ENCODE measurements around the gene AP3S2. TPM values are rescaled to one million over a fixed set of nuclear protein-coding genes. Genes with fewer than 3 reads are reported as not detected.

AP3S2 gene
- total RNA-seq, 1 experiment from 2014 or later = 23.3 TPM

GRCh38 chr15:89807689-89808088, 86.1 kb downstream of the AP3S2 start:
- intact Hi-C loops (cut with micrococcal nuclease) = no loop called here
- peaks cover 4 to 20% of the 10 kb centered on the region in 2 experiments; a peak in 2 of 4 replicates for H3K4me1 ChIP-seq (ENCODE audit: control insufficient read depth in 1 of 2, insufficient read depth in 2 of 2, low read length in 2 of 2)
- H3K79me2 ChIP-seq (ENCODE audit: insufficient read depth, low read length) = no peaks in the 10 kb centered on the region
- no peak overlapping the region for H3K9ac ChIP-seq (ENCODE audit: low read length)
- ChIA-PET RAD21 (ENCODE audit: low non-redundant PET in 1 of 2, low total read pairs in 2 of 2, uncharacterized antibody in 2 of 2, unreplicated experiment in 2 of 2) (no interaction called here), POLR2A (no interaction called here), CTCF (no interaction called here)
- no peaks in the 10 kb centered on the region for H3K9me2 ChIP-seq (ENCODE audit: insufficient read depth)
- H4K20me1 ChIP-seq (ENCODE audit: insufficient read depth) = no peaks in the 10 kb centered on the region
- TF ChIP-seq CEBPB (IDR thresholded peaks at IDR 0.05; ENCODE audit: low read depth) (no peak), ZBTB33 (IDR thresholded peaks at IDR 0.05; ENCODE audit: extremely low read depth, insufficient replicate concordance, low read length) (no peak), YY1 (IDR thresholded peaks at IDR 0.05; ENCODE audit: extremely low read depth, insufficient replicate concordance, low read depth, low read length) (no peak), SRF (IDR thresholded peaks at IDR 0.05; ENCODE audit: low read depth) (no peak), ZNF274 (IDR thresholded peaks at IDR 0.05; ENCODE audit: low read depth, low read length) (no peak), TCF7L2 (IDR thresholded peaks at IDR 0.05; ENCODE audit: borderline replicate concordance, extremely low read depth, insufficient read depth, insufficient read length) (no peak), EGR1 (IDR thresholded peaks at IDR 0.05; ENCODE audit: low read depth) (no peak), CBX3 (IDR thresholded peaks at IDR 0.05; ENCODE audit: low read depth) (no peak), EZH2 (IDR thresholded peaks at IDR 0.05) (no peak), POLR2A (IDR thresholded peaks at IDR 0.05; ENCODE audit: borderline replicate concordance, extremely low read depth, insufficient read depth, insufficient read length) (no peak), SP1 (IDR thresholded peaks at IDR 0.05; ENCODE audit: low read depth) (no peak), POLR2AphosphoS5 (IDR thresholded peaks at IDR 0.05; ENCODE audit: low read depth, low read length) (no peak)
- TF ChIP-seq, protein P1, sequence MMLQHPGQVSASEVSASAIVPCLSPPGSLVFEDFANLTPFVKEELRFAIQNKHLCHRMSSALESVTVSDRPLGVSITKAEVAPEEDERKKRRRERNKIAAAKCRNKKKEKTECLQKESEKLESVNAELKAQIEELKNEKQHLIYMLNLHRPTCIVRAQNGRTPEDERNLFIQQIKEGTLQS (IDR thresholded peaks at IDR 0.05) = no peak
- no peak overlapping the region for H2AFZ ChIP-seq (ENCODE audit: low read depth, low read length, poor library complexity, severe bottlenecking)
- no peaks in the 10 kb centered on the region for H3K27me3 ChIP-seq (ENCODE audit: insufficient read depth, low read length)
- H3K9me3 ChIP-seq (ENCODE audit: control insufficient read depth in 1 of 2, insufficient read depth in 1 of 2, low read depth in 1 of 2, low read length in 2 of 2) = no peaks in the 10 kb centered on the region
- DNase-seq (ENCODE audit: low read depth, low spot score) = no peak
- no peak overlapping the region for H3K4me2 ChIP-seq (ENCODE audit: low read length)
- no peak overlapping the region for H3K4me3 ChIP-seq (replicated peaks in 1 of 2; ENCODE audit: low read depth in 1 of 2, low read length in 2 of 2)
- ATAC-seq = no peak
- BruUV-seq (replicated peaks) = no TSS peak
- H3K27ac ChIP-seq (ENCODE audit: low read depth, low read length) = no peak overlapping the region
- no peaks in the 10 kb centered on the region for H3K36me3 ChIP-seq (ENCODE audit: control insufficient read depth in 1 of 2, insufficient read depth in 2 of 2, low read length in 2 of 2)
